Panc1 (cell line): Measurements from ENCODE around the gene GFY. TPM values are rescaled to one million over a fixed set of nuclear protein-coding genes. Genes with fewer than 3 reads are reported as not detected.
A peak's percentile ranks its signal among the peaks of the same experiment; 100 is the strongest.

Source experiments
- ATAC-seq: fragments of 200-7000 bp; cut with Tn5 transposase; 2 replicates; pipeline ENCODE4 v1.9.1; 2020; ENCODE audit warnings: mild to moderate bottlenecking, moderate library complexity
- BruUV-seq: library from RNA; stranded (reverse); fragments of 400-500 nt; replicated peaks from 2 replicates; lab custom pipeline; 2021; lab: Mats Ljungman, UMichigan
- CTCF ChIA-PET: fragments of 300-600 bp; sonication (Branson Sonifier 250); formaldehyde crosslinking; loops from one replicate; lab custom pipeline; 2022; ENCODE audit warnings: antibody characterized with exemption; lab: Charles Lee
- POLR2A ChIA-PET: fragments of 300-600 bp; sonication (Branson Sonifier 250); formaldehyde crosslinking; loops from one replicate; lab custom pipeline; 2022; ENCODE audit warnings: antibody characterized with exemption; lab: Charles Lee
- DNase-seq: peaks from one replicate; pipeline ENCODE4 v3.0.0-alpha.2; 2010; ENCODE audit warnings: low read depth, low spot score
- H3K27ac ChIP-seq: 2 replicates; pipeline ENCODE4 v1.5.1; 2011; ENCODE audit warnings: mild to moderate bottlenecking, low read length, inconsistent platforms
- H3K27me3 ChIP-seq: fragments of 200-500 bp; sonication (Bioruptor generic); 2 replicates; pipeline ENCODE4 v1.6.0; 2014; ENCODE audit warnings: low read length, inconsistent platforms; ENCODE audit not compliant: control insufficient read depth, insufficient read depth
- H3K36me3 ChIP-seq: fragments of 200-500 bp; sonication (Bioruptor generic); 2 replicates; pipeline ENCODE4 v1.5.1; 2014; ENCODE audit warnings: inconsistent platforms, mild to moderate bottlenecking, low read length, moderate library complexity; ENCODE audit not compliant: control insufficient read depth, insufficient read depth
- H3K4me1 ChIP-seq: 2 replicates; pipeline ENCODE4 v1.5.1; 2011; ENCODE audit warnings: inconsistent platforms, mild to moderate bottlenecking, low read length, moderate library complexity; ENCODE audit not compliant: control insufficient read depth, insufficient read depth
- H3K4me3 ChIP-seq, 2 experiments: 2 replicates each; pipeline ENCODE4 v1.5.1; 2011 to 2012; ENCODE audit warnings: low read depth in 2 of 2, low read length in 2 of 2, mild to moderate bottlenecking in 2 of 2, inconsistent platforms in 1 of 2, moderate library complexity in 1 of 2
- H3K9me3 ChIP-seq: fragments of 200-500 bp; sonication (Bioruptor generic); 2 replicates; pipeline ENCODE4 v1.5.1; 2014; ENCODE audit warnings: low read depth, mild to moderate bottlenecking, inconsistent platforms, low read length, moderate library complexity; ENCODE audit not compliant: control insufficient read depth, insufficient read depth
- CTCF ChIP-seq: fragments of 450-650 bp; IDR thresholded peaks from 2 replicates; pipeline ENCODE4 v1.5.1; 2017; ENCODE audit warnings: mild to moderate bottlenecking
- POLR2AphosphoS5 ChIP-seq: IDR thresholded peaks from 2 replicates; pipeline ENCODE4 v1.6.1; 2012; ENCODE audit warnings: mild to moderate bottlenecking, low read depth, low read length, moderate library complexity
- SIN3A ChIP-seq: IDR thresholded peaks from 2 replicates; pipeline ENCODE4 v1.6.1; 2012; ENCODE audit warnings: low read depth, mild to moderate bottlenecking, low read length, moderate library complexity, borderline replicate concordance; ENCODE audit not compliant: insufficient read depth
- TCF7L2 ChIP-seq: IDR thresholded peaks from 2 replicates; pipeline ENCODE4 v1.6.1; 2011; ENCODE audit warnings: mild to moderate bottlenecking, low read depth, low read length, inconsistent platforms
- in situ Hi-C: cut with HindIII; loops from 2 replicates; pipeline ENCODE4 v1.10.0; 2016; ENCODE audit warnings: low sequenced_read_pairs, low pct_unique_long_range_greater_than_20kb
- intact Hi-C: fragments of 100-400 bp; cut with micrococcal nuclease; formaldehyde crosslinking; loops from one replicate; pipeline ENCODE4 v1.10.0; 2022; ENCODE audit not compliant: unreplicated experiment
- total RNA-seq: library from RNA; stranded (reverse); gene quantifications from one replicate; pipeline ENCODE4 v1.2.1, GENCODE V29; 2021; ENCODE audit not compliant: unreplicated experiment
- TF ChIP-seq, protein P1 (sequence below), 2 experiments: IDR thresholded peaks; 2 replicates each; pipeline ENCODE4 v1.6.1; 2011 to 2012; ENCODE audit warnings: low read depth in 2 of 2, control low read depth in 1 of 2, low read length in 1 of 2, mild to moderate bottlenecking in 1 of 2, moderate library complexity in 1 of 2; ENCODE audit not compliant: insufficient read depth in 1 of 2

Gene GFY
- total RNA-seq, 1 experiment from 2014 or later, result not detected

- peaks cover 10% of the 10 kb centered on the region for H3K27me3 ChIP-seq
- no peak overlapping the region for H3K4me3 ChIP-seq
- BruUV-seq, result no TSS peak
- H3K27ac ChIP-seq, result no peak overlapping the region
- H3K36me3 ChIP-seq, result no peaks in the 10 kb centered on the region
- TF ChIP-seq, protein P1, sequence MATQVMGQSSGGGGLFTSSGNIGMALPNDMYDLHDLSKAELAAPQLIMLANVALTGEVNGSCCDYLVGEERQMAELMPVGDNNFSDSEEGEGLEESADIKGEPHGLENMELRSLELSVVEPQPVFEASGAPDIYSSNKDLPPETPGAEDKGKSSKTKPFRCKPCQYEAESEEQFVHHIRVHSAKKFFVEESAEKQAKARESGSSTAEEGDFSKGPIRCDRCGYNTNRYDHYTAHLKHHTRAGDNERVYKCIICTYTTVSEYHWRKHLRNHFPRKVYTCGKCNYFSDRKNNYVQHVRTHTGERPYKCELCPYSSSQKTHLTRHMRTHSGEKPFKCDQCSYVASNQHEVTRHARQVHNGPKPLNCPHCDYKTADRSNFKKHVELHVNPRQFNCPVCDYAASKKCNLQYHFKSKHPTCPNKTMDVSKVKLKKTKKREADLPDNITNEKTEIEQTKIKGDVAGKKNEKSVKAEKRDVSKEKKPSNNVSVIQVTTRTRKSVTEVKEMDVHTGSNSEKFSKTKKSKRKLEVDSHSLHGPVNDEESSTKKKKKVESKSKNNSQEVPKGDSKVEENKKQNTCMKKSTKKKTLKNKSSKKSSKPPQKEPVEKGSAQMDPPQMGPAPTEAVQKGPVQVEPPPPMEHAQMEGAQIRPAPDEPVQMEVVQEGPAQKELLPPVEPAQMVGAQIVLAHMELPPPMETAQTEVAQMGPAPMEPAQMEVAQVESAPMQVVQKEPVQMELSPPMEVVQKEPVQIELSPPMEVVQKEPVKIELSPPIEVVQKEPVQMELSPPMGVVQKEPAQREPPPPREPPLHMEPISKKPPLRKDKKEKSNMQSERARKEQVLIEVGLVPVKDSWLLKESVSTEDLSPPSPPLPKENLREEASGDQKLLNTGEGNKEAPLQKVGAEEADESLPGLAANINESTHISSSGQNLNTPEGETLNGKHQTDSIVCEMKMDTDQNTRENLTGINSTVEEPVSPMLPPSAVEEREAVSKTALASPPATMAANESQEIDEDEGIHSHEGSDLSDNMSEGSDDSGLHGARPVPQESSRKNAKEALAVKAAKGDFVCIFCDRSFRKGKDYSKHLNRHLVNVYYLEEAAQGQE (IDR thresholded peaks at IDR 0.05; ENCODE audit: insufficient read depth in 1 of 2, low read depth in 2 of 2, low read length in 1 of 2), result no peak
- TF ChIP-seq CTCF, result no peak
- no peak for TF ChIP-seq POLR2AphosphoS5
- TF ChIP-seq SIN3A, result no peak
- no peak for TF ChIP-seq TCF7L2
- in situ Hi-C loops, result no loop called here
- intact Hi-C loops, result no loop called here
- DNase-seq, result no peak
- ChIA-PET POLR2A (no interaction called here), CTCF (interaction anchor here (0.6 kb wide), 1 partner anchor 23 kb away, joined by 4 read pairs; no protein-coding TSS in a partner anchor)
- ATAC-seq, result no peak
- H3K9me3 ChIP-seq, result no peaks in the 10 kb centered on the region
- 0 out of 2 replicates have a peak, but pooled peaks cover 3% of the 10 kb centered on the region for H3K4me1 ChIP-seq
Observed at GRCh38 chr19:49420227-49420626, 5.0 kb upstream of the GFY start.

- DNase-seq (no peak), ATAC-seq (peak; percentile 35)
- H3K4me3 ChIP-seq, result peak overlapping the region; percentile 34 to 41
- H3K27me3 ChIP-seq, result peaks cover 10% of the 10 kb centered on the region
- CTCF ChIA-PET, result no interaction called here
- H3K36me3 ChIP-seq, result no peaks in the 10 kb centered on the region
- in situ Hi-C loops, result no loop called here
- 0 out of 2 replicates have a peak, but pooled peaks cover 3% of the 10 kb centered on the region for H3K4me1 ChIP-seq
- no peaks in the 10 kb centered on the region for H3K9me3 ChIP-seq
- H3K27ac ChIP-seq, result no peak overlapping the region
- intact Hi-C loops, result no loop called here
- no peak for TF ChIP-seq POLR2AphosphoS5
- no peak for TF ChIP-seq SIN3A
- TF ChIP-seq TCF7L2, result no peak
- no peak for TF ChIP-seq CTCF
- TF ChIP-seq, protein P1 (IDR thresholded peaks at IDR 0.05; ENCODE audit: insufficient read depth in 1 of 2, low read depth in 2 of 2, low read length in 1 of 2), result no peak
- no TSS peak for BruUV-seq
- POLR2A ChIA-PET, result interaction anchor here (0.6 kb wide), 1 partner anchor 346 kb away, joined by 3 read pairs; the partner anchor contains the start of gene AP2A1
Observed at GRCh38 chr19:49421039-49421877, 3.9 kb upstream of the GFY start.
